GM23338 (cell line): ENCODE measurements around the gene GRIN3A. TPM values are rescaled to one million over a fixed set of nuclear protein-coding genes. Genes with fewer than 3 reads are reported as not detected.

Source experiments
- ATAC-seq: fragments of 200-7000 bp; cut with Tn5 transposase; 3 replicates; pipeline ENCODE4 v1.9.1; 2020
- DNase-seq: peaks from one replicate; pipeline ENCODE4 v3.0.0-alpha.2; 2015; ENCODE audit warnings: low spot score
- H2AFZ ChIP-seq: fragments of 200-600 bp; sonication (generic); 2 replicates; pipeline ENCODE4 v1.8.0; 2016; ENCODE audit warnings: antibody characterized with exemption, mild to moderate bottlenecking, moderate library complexity
- H3F3A ChIP-seq: fragments of 200-600 bp; sonication (generic); replicated peaks from 2 replicates; pipeline ENCODE4 v1.8.0; 2017; ENCODE audit warnings: antibody characterized with exemption, mixed run types, low read depth
- H3K27ac ChIP-seq: fragments of 200-600 bp; sonication (generic); 2 replicates; pipeline ENCODE4 v1.6.1; 2016; ENCODE audit warnings: low read depth
- H3K27me3 ChIP-seq: fragments of 200-600 bp; sonication (generic); 2 replicates; pipeline ENCODE4 v1.8.0; 2016; ENCODE audit warnings: mild to moderate bottlenecking, mixed run types, moderate library complexity; ENCODE audit not compliant: insufficient read depth
- H3K36me3 ChIP-seq: fragments of 200-600 bp; sonication (generic); 2 replicates; pipeline ENCODE4 v1.8.0; 2016; ENCODE audit warnings: mild to moderate bottlenecking; ENCODE audit not compliant: insufficient read depth
- H3K4me1 ChIP-seq: fragments of 200-600 bp; sonication (generic); 2 replicates; pipeline ENCODE4 v1.8.0; 2016; ENCODE audit warnings: mild to moderate bottlenecking, moderate library complexity; ENCODE audit not compliant: insufficient read depth
- H3K4me2 ChIP-seq: fragments of 200-600 bp; sonication (generic); 2 replicates; pipeline ENCODE4 v1.7.1; 2017; ENCODE audit warnings: mixed run types
- H3K4me3 ChIP-seq: fragments of 200-600 bp; sonication (generic); 2 replicates; pipeline ENCODE4 v1.6.1; 2016; ENCODE audit warnings: mixed run types
- H3K79me2 ChIP-seq: fragments of 200-600 bp; sonication (generic); replicated peaks from 2 replicates; pipeline ENCODE4 v1.8.0; 2017; ENCODE audit warnings: mild to moderate bottlenecking; ENCODE audit not compliant: insufficient read depth
- H3K9me2 ChIP-seq: fragments of 200-600 bp; sonication (generic); 2 replicates; pipeline ENCODE4 v1.8.0; 2017; ENCODE audit not compliant: insufficient read depth
- H4K20me1 ChIP-seq: fragments of 200-600 bp; sonication (generic); replicated peaks from 2 replicates; pipeline ENCODE4 v1.8.0; 2017; ENCODE audit warnings: mild to moderate bottlenecking; ENCODE audit not compliant: insufficient read depth
- H3K27ac Mint-ChIP-seq: 2 replicates; pipeline ENCODE4 v1.8.0; 2020; ENCODE audit warnings: inconsistent platforms, mild to moderate bottlenecking, moderate library complexity, mixed read lengths
- H3K27me3 Mint-ChIP-seq: 3 replicates; pipeline ENCODE4 v1.8.0; 2022; ENCODE audit warnings: low read depth, mild to moderate bottlenecking, moderate library complexity, mixed read lengths, inconsistent platforms; ENCODE audit not compliant: insufficient read depth, poor library complexity
- H3K36me3 Mint-ChIP-seq: 3 replicates; pipeline ENCODE4 v1.8.0; 2021; ENCODE audit warnings: low read depth, mild to moderate bottlenecking, inconsistent platforms, moderate library complexity, mixed read lengths
- H3K4me1 Mint-ChIP-seq: 3 replicates; pipeline ENCODE4 v1.8.0; 2020; ENCODE audit warnings: mild to moderate bottlenecking, inconsistent platforms, mixed read lengths
- H3K4me3 Mint-ChIP-seq: 3 replicates; pipeline ENCODE4 v1.8.0; 2021; ENCODE audit warnings: moderate library complexity, mild to moderate bottlenecking, inconsistent platforms, mixed read lengths
- H3K9me3 Mint-ChIP-seq: 3 replicates; pipeline ENCODE4 v1.8.0; 2020; ENCODE audit warnings: moderate library complexity, mild to moderate bottlenecking, inconsistent platforms, mixed read lengths
- CTCF ChIP-seq, 2 experiments: fragments of 200-600 bp in 1 of 2; sonication (generic) in 1 of 2; conservative IDR thresholded peaks; 2 replicates each; pipeline versions ENCODE4 v1.5.1 to v1.6.1; 2016 to 2017; ENCODE audit warnings: antibody characterized with exemption in 2 of 2, low read depth in 2 of 2, mild to moderate bottlenecking in 2 of 2, moderate library complexity in 1 of 2
- ETS1 ChIP-seq: IDR thresholded peaks from 2 replicates; pipeline ENCODE4 v1.6.1; 2016; ENCODE audit warnings: antibody characterized with exemption
- EZH2 ChIP-seq: fragments of 200-600 bp; sonication (generic); IDR thresholded peaks from one replicate; pipeline ENCODE4 v1.8.0; 2017; ENCODE audit warnings: antibody characterized with exemption, mild to moderate bottlenecking, low read depth; ENCODE audit not compliant: unreplicated experiment
- EZH2phosphoT487 ChIP-seq: fragments of 200-600 bp; sonication (generic); IDR thresholded peaks from one replicate; pipeline ENCODE4 v1.8.1; 2018; ENCODE audit warnings: antibody characterized with exemption; ENCODE audit not compliant: unreplicated experiment
- JUNB ChIP-seq: IDR thresholded peaks from one replicate; pipeline ENCODE4 v1.6.1; 2016; ENCODE audit warnings: antibody characterized with exemption; ENCODE audit not compliant: unreplicated experiment
- ZNF114 ChIP-seq: fragments of 250-450 bp; sonication (Bioruptor Pico); IDR thresholded peaks from 2 replicates; pipeline ENCODE4 v1.5.0; 2020; ENCODE audit warnings: mild to moderate bottlenecking, moderate library complexity
- ZNF462 ChIP-seq: fragments of 250-450 bp; sonication (Bioruptor Pico); IDR thresholded peaks from 2 replicates; pipeline ENCODE4 v1.5.0; 2020; ENCODE audit warnings: mild to moderate bottlenecking, moderate library complexity
- polyA plus RNA-seq: library from polyadenylated mRNA; unstranded; fragments of >200 nt; fragmentation: Nextera tagmentation; extraction: Ambion mirVana; gene quantifications from 2 replicates; pipeline ENCODE4 v1.2.1, GENCODE V29; 2016
- total RNA-seq: library from RNA; depleted of rRNA; stranded (reverse); fragments of >200 nt; shearing (Covaris generic); gene quantifications from 2 replicates; pipeline ENCODE4 v1.2.3, GENCODE V29; 2014

The GRIN3A gene
- total and polyA plus RNA-seq, 2 experiments from 2014 or later, result 0.03 to 0.05 TPM

GRCh38 chr9:101716629-101717028, 21.8 kb downstream of the GRIN3A start:
- Mint-ChIP-seq H3K27me3 (no peaks in the 10 kb centered on the region), H3K36me3 (no peaks in the 10 kb centered on the region), H3K27ac (no peak overlapping the region), H3K4me1 (no peaks in the 10 kb centered on the region), H3K9me3 (no peaks in the 10 kb centered on the region), H3K4me3 (no peak overlapping the region)
- Histone ChIP-seq H3K27me3 (no peaks in the 10 kb centered on the region), H3K79me2 (no peaks in the 10 kb centered on the region), H3K4me2 (no peak overlapping the region), H2AFZ (no peak overlapping the region), H4K20me1 (no peaks in the 10 kb centered on the region), H3K36me3 (no peaks in the 10 kb centered on the region), H3K27ac (no peak overlapping the region), H3K4me1 (no peaks in the 10 kb centered on the region), H3F3A (no peaks in the 10 kb centered on the region), H3K4me3 (no peak overlapping the region), H3K9me2 (no peaks in the 10 kb centered on the region)
- TF ChIP-seq JUNB (no peak), EZH2 (no peak), ZNF114 (CRISPR knock-in tag) (no peak), ZNF462 (no peak), CTCF (conservative IDR thresholded peaks at IDR 0.05; ENCODE audit: low read depth in 2 of 2) (no peak), ETS1 (no peak), EZH2phosphoT487 (no peak)
- ATAC-seq, result no peak
- no peak for DNase-seq
